ENCODE measurements around the gene PACS2. TPM values are rescaled to one million over a fixed set of nuclear protein-coding genes. Genes with fewer than 3 reads are reported as not detected.

The PACS2 gene
- total and polyA plus RNA-seq, 2 of the 4 experiments (the other 2 are of a cell fraction) = 15.6 to 32.2 TPM

DNA sequence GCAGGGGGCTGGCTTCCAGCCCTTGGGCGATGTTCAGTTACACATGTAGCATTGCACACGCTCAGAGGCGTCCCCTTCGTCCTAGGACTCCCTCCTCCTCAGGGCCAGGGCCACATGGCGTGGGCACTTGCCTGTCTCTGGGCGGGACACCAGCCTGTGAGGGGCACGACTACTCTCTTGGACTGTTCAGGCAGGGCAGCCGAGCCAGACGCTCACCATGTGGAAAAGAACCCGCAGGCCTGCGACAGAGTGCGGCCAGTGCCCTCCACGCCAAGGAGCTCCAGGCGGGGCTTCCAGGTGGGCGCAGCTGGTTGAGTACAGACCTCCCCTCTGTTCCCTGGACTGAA is 126.0 kb downstream of the PACS2 start:
- Histone ChIP-seq H2AFZ (replicated peaks; ENCODE audit: low read length, poor library complexity) (no peak overlapping the region), H3K4me1 (ENCODE audit: control insufficient read depth, insufficient read depth, low read length) (no peaks in the 10 kb centered on the region), H2BK20ac (ENCODE audit: low read depth, low read length) (no peak overlapping the region), H3K23ac (ENCODE audit: low read depth, low read length) (no peak overlapping the region), H3K14ac (replicated peaks; ENCODE audit: low read depth, low read length) (no peak overlapping the region), H2BK5ac (ENCODE audit: low read depth, low read length, poor library complexity, severe bottlenecking) (no peak overlapping the region), H2BK15ac (ENCODE audit: low read depth, low read length) (no peak overlapping the region), H3K27me3 (ENCODE audit: control insufficient read depth, insufficient read depth, low read length) (no peaks in the 10 kb centered on the region), H3K36me3 (ENCODE audit: control insufficient read depth, insufficient read depth, low read length) (peaks cover 17% of the 10 kb centered on the region), H3K27ac (ENCODE audit: insufficient read depth, low read length) (no peak overlapping the region), H3K79me1 (ENCODE audit: low read depth in 1 of 2, low read length in 2 of 2) (peaks cover 12 to 58% of the 10 kb centered on the region in 2 experiments), H3K9me3 (ENCODE audit: control insufficient read depth, insufficient read depth, low read length) (no peaks in the 10 kb centered on the region), H3K4me3 (ENCODE audit: insufficient read depth, low read depth, low read length) (no peak overlapping the region), H4K20me1 (ENCODE audit: insufficient read depth, low read length) (peaks cover 60% of the 10 kb centered on the region), H4K5ac (ENCODE audit: low read depth, low read length) (no peak overlapping the region), H2AK9ac (replicated peaks; ENCODE audit: low read depth, low read length, poor library complexity) (no peak overlapping the region), H3K9ac (ENCODE audit: low read depth, low read length) (no peak overlapping the region), H3K18ac (ENCODE audit: low read depth, low read length) (no peak overlapping the region), H3K9me1 (ENCODE audit: insufficient read depth, low read length) (no peaks in the 10 kb centered on the region), H2AK5ac (ENCODE audit: low read depth, low read length) (no peak overlapping the region), H2BK120ac (ENCODE audit: low read depth, low read length) (no peak overlapping the region), H4K8ac (ENCODE audit: low read depth in 2 of 2, low read length in 2 of 2) (no peak overlapping the region), H3K56ac (ENCODE audit: extremely low read depth, insufficient read depth, low read length) (no peak overlapping the region), H3K4me2 (ENCODE audit: low read depth, low read length) (no peak overlapping the region), H3K4ac (ENCODE audit: low read depth, low read length) (no peak overlapping the region), H4K91ac (ENCODE audit: insufficient read depth, low read depth, low read length) (no peak overlapping the region)
- WGBS, 2 experiments (ENCODE audit: extremely low coverage in 2 of 2, insufficient read length in 1 of 2) = 100% methylated on average over 5 of the region's 15 CpGs; no CpG with 5 or more reads in 1 of the 2 experiments
- ChIA-PET CTCF (no interaction called here), POLR2A (ENCODE audit: unreplicated experiment) (no interaction called here)
- ATAC-seq (ENCODE audit: low read depth) (no peak), DNase-seq (no peak)
- TF ChIP-seq POLR2A (IDR thresholded peaks at IDR 0.05; ENCODE audit: low read depth, low read length) (no peak), FOS (IDR thresholded peaks at IDR 0.05; ENCODE audit: low read depth, low read length) (no peak), SMC3 (IDR thresholded peaks at IDR 0.05; ENCODE audit: low read depth, low read length) (no peak), NFE2L2 (IDR thresholded peaks at IDR 0.05; ENCODE audit: low read depth, low read length) (no peak), MAZ (IDR thresholded peaks at IDR 0.05; ENCODE audit: borderline replicate concordance, low read depth, low read length) (no peak), MXI1 (IDR thresholded peaks at IDR 0.05; ENCODE audit: borderline replicate concordance, low read depth, low read length) (no peak), CHD1 (IDR thresholded peaks at IDR 0.05; ENCODE audit: low read depth, low read length) (no peak), MAFK (IDR thresholded peaks at IDR 0.05; ENCODE audit: low read depth, low read length) (no peak), BHLHE40 (IDR thresholded peaks at IDR 0.05; ENCODE audit: low read depth, low read length) (no peak), RAD21 (IDR thresholded peaks at IDR 0.05; ENCODE audit: low read length) (no peak), RFX5 (IDR thresholded peaks at IDR 0.05; ENCODE audit: low read depth, low read length) (no peak), RCOR1 (IDR thresholded peaks at IDR 0.05; ENCODE audit: insufficient replicate concordance, low read length) (no peak), CEBPB (IDR thresholded peaks at IDR 0.05; ENCODE audit: low read depth, low read length) (no peak)
- TF ChIP-seq, protein P1, sequence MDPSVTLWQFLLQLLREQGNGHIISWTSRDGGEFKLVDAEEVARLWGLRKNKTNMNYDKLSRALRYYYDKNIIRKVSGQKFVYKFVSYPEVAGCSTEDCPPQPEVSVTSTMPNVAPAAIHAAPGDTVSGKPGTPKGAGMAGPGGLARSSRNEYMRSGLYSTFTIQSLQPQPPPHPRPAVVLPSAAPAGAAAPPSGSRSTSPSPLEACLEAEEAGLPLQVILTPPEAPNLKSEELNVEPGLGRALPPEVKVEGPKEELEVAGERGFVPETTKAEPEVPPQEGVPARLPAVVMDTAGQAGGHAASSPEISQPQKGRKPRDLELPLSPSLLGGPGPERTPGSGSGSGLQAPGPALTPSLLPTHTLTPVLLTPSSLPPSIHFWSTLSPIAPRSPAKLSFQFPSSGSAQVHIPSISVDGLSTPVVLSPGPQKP (IDR thresholded peaks at IDR 0.05; ENCODE audit: borderline replicate concordance, low read depth, low read length) = no peak
- TF ChIP-seq, protein P2, sequence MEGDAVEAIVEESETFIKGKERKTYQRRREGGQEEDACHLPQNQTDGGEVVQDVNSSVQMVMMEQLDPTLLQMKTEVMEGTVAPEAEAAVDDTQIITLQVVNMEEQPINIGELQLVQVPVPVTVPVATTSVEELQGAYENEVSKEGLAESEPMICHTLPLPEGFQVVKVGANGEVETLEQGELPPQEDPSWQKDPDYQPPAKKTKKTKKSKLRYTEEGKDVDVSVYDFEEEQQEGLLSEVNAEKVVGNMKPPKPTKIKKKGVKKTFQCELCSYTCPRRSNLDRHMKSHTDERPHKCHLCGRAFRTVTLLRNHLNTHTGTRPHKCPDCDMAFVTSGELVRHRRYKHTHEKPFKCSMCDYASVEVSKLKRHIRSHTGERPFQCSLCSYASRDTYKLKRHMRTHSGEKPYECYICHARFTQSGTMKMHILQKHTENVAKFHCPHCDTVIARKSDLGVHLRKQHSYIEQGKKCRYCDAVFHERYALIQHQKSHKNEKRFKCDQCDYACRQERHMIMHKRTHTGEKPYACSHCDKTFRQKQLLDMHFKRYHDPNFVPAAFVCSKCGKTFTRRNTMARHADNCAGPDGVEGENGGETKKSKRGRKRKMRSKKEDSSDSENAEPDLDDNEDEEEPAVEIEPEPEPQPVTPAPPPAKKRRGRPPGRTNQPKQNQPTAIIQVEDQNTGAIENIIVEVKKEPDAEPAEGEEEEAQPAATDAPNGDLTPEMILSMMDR (conservative IDR thresholded peaks at IDR 0.05; ENCODE audit: low read depth, low read length) = no peak
- TF ChIP-seq, protein P3, sequence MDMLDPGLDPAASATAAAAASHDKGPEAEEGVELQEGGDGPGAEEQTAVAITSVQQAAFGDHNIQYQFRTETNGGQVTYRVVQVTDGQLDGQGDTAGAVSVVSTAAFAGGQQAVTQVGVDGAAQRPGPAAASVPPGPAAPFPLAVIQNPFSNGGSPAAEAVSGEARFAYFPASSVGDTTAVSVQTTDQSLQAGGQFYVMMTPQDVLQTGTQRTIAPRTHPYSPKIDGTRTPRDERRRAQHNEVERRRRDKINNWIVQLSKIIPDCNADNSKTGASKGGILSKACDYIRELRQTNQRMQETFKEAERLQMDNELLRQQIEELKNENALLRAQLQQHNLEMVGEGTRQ (IDR thresholded peaks at IDR 0.05; ENCODE audit: low read depth, low read length) = no peak
- dilution Hi-C loops (cut with HindIII; ENCODE audit: low sequenced_read_pairs, unreplicated experiment) = no loop called here
- intact Hi-C loops (cut with micrococcal nuclease) = no loop called here
- BruUV-seq (replicated peaks) = no TSS peak
- in situ Hi-C loops (cut with MboI; ENCODE audit: low sequenced_read_pairs) = no loop called here

All from IMR-90 (cell line).